ENCODE data around the gene TCF12.

TCF12 gene

GRCh38 chr15:57245130-57245529 is 326.7 kb downstream of the TCF12 start:
- FAIRE-seq, result peak; percentile 63

GRCh38 chr15:57245714-57246113 is 327.3 kb downstream of the TCF12 start:
- no peak for TF ChIP-seq CTCF (IDR thresholded peaks at IDR 0.05; ENCODE audit: insufficient read depth, missing control alignments)
- FAIRE-seq (no peak), DNase-seq (ENCODE audit: insufficient read length, low spot score) (no peak)

More at GRCh38 chr15:57245130-57245529, 326.7 kb downstream of the TCF12 start:
- DNase-seq (ENCODE audit: insufficient read length, low spot score), result no peak
- TF ChIP-seq CTCF (IDR thresholded peaks at IDR 0.05; ENCODE audit: insufficient read depth, missing control alignments), result no peak

GRCh38 chr15:57248074-57248473 is 329.6 kb downstream of the TCF12 start:
- FAIRE-seq (no peak), DNase-seq (ENCODE audit: insufficient read length, low spot score) (no peak)
- no peak for TF ChIP-seq CTCF (IDR thresholded peaks at IDR 0.05; ENCODE audit: insufficient read depth, missing control alignments)

GRCh38 chr15:57251308-57251707 is 332.9 kb downstream of the TCF12 start:
- no peak for DNase-seq (ENCODE audit: insufficient read length, low spot score)
- no peak for FAIRE-seq
- no peak for TF ChIP-seq CTCF (IDR thresholded peaks at IDR 0.05; ENCODE audit: insufficient read depth, missing control alignments)

- FAIRE-seq, result peak; percentile 41
- no peak for DNase-seq (ENCODE audit: insufficient read length, low spot score)
- TF ChIP-seq CTCF (IDR thresholded peaks at IDR 0.05; ENCODE audit: insufficient read depth, missing control alignments), result no peak
These were observed 333.5 kb downstream of the TCF12 start for GRCh38 chr15:57251941-57252340.

GRCh38 chr15:57253082-57253481 is 334.6 kb downstream of the TCF12 start:
- DNase-seq (ENCODE audit: insufficient read length, low spot score), result no peak
- no peak for FAIRE-seq
- no peak for TF ChIP-seq CTCF (IDR thresholded peaks at IDR 0.05; ENCODE audit: insufficient read depth, missing control alignments)

- DNase-seq (ENCODE audit: insufficient read length, low spot score) (no peak), FAIRE-seq (no peak)
These were observed 335.1 kb downstream of the TCF12 start for GRCh38 chr15:57253500-57253899.

More at GRCh38 chr15:57253500-57253899, 335.1 kb downstream of the TCF12 start:
- TF ChIP-seq CTCF (IDR thresholded peaks at IDR 0.05; ENCODE audit: insufficient read depth, missing control alignments), result no peak
